ENCODE results near the gene SLC19A2.
"Not testable (repeated sequence)": the region's sequence is repeated elsewhere in the genome, so short reads cannot be mapped to it uniquely, and the experiment has no call there.

The SLC19A2 gene

DNA sequence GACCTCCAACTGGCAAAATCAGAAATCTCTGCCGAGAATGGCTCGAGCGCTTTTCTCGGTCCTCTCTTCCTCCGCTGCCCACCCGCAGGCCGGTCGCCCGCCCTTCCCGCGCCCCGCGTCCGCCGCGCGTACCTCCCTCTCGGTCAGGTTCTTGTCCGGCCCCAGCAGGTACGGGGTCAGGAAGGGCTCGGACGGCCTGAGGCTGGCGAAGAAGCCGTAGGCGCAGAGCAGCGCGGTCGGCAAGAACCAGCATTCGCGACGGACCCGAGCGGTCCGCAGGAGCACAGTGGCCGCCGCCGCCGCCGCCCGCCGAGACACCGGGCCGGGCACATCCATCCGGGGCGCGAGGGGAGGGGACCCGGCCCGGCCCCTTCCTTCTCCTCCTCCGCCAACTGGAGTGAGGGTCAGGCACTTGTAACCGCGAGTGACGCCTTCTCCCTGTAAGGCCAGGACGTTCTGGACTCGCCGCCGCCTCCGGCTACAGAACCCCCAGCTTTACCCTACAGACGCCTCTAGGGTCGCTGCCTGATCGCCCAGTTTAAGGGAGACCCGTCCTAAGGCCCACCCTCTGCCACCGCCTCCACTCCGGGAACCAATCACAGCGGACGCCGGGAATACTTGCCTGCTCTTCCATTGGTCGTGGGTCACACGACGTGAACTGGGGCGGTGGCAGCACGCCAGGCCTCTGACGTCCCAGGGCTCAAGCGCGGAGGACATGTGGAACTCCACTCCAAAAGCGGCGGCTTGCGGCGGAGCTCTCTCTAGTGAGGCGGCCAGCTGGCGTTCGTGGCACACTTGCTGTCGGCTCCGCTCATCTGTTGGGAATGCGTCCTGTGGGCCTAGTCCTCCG lies at the start of gene SLC19A2:
Gene SLC19A2 (minus strand): TSS at position 514 of the 850 bp plus-strand sequence. CDS start 178 bp downstream, at position 336.
- DNase-seq, result peak; percentile 99

GRCh38 chr1:169534653-169535052 lies 48.9 kb upstream of the SLC19A2 start:
- DNase-seq, result no peak

DNA sequence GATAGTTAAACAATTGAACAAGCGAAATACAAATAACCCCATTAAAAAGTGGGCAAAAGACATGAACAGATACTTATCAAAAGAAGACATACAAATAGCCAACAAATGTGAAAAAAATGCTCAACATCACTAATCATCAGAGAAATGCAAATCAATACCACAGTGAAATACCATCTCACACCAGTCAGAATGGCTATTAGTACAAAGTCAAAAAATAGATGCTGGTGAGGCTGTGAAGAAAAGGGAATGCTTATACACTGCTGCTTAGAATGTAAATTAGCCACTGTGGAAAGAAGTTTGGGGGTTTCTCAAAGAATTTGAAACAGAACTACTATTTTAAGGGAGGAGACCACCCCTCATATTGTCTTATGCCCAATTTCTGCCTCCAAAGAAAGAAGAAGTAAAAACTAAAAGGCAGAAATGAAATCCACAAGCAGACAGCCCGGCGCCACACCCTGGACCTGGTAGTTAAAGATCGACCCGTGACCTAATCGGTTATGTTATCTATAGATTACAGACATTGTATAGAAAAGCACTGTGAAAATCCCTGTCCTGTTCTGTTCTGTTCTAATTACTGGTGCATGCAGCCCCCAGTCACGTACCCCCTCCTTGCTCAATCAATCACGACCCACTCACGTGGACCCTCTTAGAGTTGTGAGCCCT lies 47.9 kb upstream of the SLC19A2 start:
- DNase-seq, result not testable (repeated sequence)

DNA sequence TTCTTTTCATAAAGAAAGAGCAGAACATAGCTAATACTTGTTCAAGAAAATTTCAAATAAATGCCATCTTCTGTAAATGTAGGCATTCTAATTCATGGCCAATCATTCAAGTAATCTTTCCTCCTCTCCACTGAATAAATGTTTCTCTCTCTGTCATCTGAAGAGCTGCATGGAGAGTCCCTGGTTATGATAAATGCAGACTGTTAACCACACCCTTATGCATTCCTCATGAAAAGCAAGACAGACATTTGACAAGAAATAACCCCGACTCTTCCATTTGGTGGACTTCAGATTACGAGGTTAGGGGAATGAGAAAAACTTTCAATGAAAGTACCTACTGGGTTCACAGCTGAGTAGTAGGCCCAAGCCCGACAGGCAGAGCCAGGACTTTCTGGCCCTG lies 44.7 kb upstream of the SLC19A2 start:
- no peak for DNase-seq

GRCh38 chr1:169529068-169529642 lies 43.4 kb upstream of the SLC19A2 start:
- peak; percentile 50 for DNase-seq

- DNase-seq, result no peak
These were observed 42.7 kb upstream of the SLC19A2 start for GRCh38 chr1:169528215-169529067.

GRCh38 chr1:169527451-169528214 lies 41.9 kb upstream of the SLC19A2 start:
- peak; percentile 6 for DNase-seq

DNA sequence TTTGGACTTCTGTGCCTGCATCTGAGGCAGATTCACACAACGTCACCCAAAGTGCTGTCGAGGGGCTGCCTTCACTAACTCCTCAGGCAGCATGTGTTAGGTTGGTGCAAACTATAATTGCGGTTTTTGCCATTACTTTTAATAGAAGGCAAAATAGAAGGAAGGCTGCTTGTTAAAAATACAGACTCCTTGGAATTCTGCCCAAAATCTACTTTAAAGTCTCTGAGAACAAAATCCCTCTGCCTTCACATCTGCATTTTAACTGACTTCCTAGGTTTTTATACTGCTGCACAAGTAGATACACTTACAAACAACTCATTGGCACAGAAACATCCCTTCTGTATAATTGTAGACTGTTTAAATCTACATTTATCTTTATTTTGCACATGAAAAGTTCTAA lies 41.3 kb upstream of the SLC19A2 start:
- DNase-seq, result no peak

DNA sequence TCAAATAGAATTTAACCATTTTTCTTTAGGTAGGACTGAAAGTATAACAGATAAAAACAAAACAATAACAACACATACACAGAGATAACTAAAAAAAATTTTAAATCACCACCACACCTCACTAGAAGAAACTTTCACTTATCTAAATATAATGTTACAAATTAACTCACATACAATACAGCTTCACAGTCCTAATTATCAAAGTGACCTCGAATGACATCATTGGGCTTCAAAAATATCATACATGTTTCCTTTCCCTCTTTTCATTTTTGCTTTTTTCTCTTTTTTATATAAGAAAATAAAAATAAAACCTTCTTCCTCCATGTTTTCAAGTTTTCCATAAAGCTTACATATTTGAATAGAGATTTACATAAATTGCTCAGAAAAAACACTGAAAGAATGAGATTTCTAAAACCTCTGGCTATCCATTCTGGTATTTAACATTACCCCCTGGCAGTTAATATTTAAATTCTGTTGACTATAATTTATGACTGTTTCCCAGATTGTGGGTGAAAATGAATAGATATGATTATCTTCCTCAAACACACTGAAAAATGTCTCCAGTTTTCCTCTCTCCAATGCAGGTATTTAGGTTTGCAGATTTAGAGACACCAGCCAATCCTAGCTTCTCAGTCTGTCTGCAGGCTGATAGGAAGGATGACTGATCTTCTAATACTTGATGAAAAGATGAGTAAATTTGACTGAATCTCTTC lies 40.5 kb upstream of the SLC19A2 start:
- no peak for DNase-seq

DNA sequence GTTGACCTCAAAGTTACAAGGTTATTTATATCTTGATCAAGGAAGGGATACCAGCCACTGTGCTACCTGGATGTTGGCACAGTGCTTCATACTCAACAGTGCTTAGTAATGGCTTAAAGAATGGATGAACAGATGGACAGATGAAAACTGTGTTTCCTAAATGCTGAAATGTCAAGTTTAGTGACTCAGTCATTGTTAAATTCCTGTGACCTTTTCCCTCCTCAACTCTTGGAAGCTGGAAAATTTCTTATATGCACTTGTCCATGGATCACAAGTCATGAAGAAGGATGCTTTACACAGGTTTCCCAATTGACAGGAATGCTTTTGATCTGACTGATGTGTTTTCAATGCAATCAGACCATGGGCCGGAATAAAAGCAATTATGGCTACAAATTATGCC lies 39.6 kb upstream of the SLC19A2 start:
- no peak for DNase-seq

GRCh38 chr1:169523904-169524303 lies 38.2 kb upstream of the SLC19A2 start:
- no peak for DNase-seq

DNA sequence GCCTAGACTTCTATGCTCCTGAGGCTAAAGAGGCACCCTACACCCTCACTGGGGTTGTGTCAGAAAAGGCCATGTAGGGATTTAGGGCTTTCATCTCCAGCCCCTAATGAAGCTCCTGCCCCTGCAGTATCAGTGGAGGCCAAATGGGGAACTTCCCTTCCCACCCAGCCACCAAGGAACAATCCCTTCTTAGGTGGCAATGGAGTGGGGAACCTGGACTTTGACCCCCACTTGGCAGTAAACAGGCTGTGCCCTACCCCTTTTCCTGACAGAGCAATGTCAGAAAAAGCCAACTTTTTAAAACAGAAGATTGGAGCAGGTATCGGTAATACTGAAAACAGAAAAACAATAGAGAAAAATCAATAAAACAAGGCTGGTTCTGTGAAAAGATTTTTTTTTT lies 35.5 kb upstream of the SLC19A2 start:
- DNase-seq, result no peak

GRCh38 chr1:169517558-169518186 lies 31.9 kb upstream of the SLC19A2 start:
- no peak for DNase-seq

DNA sequence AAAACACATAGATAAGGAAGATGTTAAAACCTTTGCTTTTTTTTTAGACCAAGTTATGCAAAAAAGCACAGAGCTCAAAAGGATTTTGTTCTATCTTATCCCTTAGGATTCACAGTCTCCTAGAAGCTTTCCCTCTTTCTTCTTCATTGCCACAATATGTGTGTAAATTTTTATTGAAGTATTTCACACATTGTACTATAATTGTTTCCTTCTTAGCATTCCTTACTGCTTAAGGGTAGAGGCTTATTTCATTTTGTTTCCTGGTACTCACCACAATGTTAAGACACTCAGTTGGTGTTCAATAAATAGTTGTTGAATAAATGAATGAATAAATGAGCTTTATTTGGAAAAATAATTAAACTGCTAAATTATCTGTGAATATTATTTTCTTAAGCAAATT lies 29.9 kb upstream of the SLC19A2 start:
- no peak for DNase-seq

DNA sequence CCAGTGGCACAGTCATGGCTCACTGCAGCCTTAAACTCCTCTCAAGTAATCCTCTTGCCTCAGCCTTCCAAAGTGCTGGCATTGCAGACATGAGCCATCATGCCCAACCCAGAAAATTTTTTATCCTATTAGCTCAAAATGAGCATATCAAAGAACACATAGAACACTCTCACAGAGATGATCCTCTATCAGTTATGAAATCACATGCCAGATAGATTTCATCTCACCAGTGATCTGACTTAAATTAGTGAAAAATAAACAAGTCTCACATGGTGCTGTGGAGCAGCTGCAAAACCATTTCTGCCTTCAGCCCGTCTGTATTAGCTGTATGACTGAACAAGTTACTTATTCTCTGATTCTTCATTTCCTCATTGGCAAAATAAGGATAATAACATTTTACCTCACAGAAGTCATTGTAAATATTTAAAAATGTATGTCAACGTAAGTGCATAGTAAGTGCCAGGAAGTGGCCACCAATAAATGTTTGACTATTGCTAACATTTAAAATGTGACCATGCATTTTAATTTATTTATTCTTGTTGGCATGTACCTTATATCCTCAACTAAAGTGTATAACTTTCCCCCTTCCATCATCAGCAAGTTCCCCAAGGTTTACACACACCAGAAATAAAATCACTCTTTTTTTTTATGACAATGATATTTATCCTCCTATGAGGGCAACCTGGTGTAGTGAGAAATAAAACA lies 29.0 kb upstream of the SLC19A2 start:
- DNase-seq, result no peak

GRCh38 chr1:169513208-169513607 lies 27.5 kb upstream of the SLC19A2 start:
- DNase-seq, result no peak

GRCh38 chr1:169511316-169512005 lies 25.7 kb upstream of the SLC19A2 start:
- no peak for DNase-seq

DNA sequence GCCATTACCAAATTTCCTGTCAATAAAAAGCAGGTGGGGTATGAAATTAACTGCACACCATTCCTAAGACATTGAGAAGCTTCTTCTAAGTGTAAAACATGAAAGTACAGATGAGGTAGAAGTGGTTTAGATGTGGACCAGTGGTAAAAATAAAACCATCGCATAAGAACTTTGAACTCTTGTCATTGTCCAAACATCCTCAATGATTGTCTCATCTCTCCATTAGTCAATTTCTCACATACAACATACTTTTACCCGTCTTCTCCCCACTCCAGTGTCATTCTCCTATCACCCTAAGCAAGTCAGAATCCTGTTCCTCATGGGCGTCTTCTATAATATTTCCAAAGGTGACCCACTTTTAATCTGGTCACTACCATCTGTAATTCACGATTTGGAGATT lies 24.3 kb upstream of the SLC19A2 start:
- DNase-seq, result no peak

DNA sequence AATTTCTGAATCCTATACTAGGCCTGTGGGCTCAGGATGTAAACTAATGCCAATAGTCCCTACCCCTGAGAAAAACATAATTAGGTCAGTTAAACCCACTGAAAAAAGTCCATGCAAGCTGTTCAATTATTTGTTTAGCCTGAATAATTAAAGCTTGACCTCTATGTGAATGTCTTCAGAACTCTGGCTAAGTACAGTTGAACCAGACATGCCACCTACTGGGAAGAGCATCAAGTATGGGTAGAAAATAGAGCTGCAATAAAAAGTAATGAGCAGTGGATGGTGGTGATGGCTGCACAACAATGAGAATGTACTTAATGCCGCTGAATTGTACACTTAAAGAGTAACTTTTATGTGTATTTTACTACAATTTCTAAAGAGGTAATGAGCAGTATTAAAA lies 23.6 kb upstream of the SLC19A2 start:
- no peak for DNase-seq
